Measurements from ENCODE around the gene FOXP1. TPM values are rescaled to one million over a fixed set of nuclear protein-coding genes. Genes with fewer than 3 reads are reported as not detected.

The FOXP1 gene
- total RNA-seq, 1 donor from 2014 or later = 71.3 TPM

DNA sequence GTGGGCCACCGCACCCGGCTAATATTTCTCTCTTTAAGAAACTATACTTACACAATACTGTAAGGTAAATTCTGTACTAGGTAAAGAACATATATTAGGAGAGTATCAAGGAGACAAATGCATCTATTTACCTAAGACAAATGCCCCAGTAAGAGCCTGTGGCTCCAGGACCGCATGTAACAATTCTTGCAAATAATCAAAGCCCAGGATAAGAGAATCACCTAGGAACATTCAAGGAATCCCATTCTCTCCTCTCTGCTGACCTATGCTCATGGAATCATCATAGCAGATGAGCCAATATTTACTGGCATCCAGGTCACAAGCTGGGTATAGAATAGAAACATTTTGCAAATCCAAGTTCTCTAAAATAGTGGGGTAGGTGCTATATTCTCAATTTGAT is 347.7 kb downstream of the FOXP1 start:
- TF ChIP-seq, protein P1, sequence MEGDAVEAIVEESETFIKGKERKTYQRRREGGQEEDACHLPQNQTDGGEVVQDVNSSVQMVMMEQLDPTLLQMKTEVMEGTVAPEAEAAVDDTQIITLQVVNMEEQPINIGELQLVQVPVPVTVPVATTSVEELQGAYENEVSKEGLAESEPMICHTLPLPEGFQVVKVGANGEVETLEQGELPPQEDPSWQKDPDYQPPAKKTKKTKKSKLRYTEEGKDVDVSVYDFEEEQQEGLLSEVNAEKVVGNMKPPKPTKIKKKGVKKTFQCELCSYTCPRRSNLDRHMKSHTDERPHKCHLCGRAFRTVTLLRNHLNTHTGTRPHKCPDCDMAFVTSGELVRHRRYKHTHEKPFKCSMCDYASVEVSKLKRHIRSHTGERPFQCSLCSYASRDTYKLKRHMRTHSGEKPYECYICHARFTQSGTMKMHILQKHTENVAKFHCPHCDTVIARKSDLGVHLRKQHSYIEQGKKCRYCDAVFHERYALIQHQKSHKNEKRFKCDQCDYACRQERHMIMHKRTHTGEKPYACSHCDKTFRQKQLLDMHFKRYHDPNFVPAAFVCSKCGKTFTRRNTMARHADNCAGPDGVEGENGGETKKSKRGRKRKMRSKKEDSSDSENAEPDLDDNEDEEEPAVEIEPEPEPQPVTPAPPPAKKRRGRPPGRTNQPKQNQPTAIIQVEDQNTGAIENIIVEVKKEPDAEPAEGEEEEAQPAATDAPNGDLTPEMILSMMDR (IDR thresholded peaks at IDR 0.05; ENCODE audit: unreplicated experiment) = no peak
- Mint-ChIP-seq H3K27ac (ENCODE audit: unreplicated experiment) (no peak overlapping the region), H3K4me3 (ENCODE audit: unreplicated experiment) (no peak overlapping the region), H3K4me1 (ENCODE audit: unreplicated experiment) (peaks cover 25% of the 10 kb centered on the region), H3K9me3 (ENCODE audit: unreplicated experiment) (no peaks in the 10 kb centered on the region), H3K36me3 (ENCODE audit: low read depth, unreplicated experiment) (no peaks in the 10 kb centered on the region), H3K27me3 (ENCODE audit: unreplicated experiment) (no peaks in the 10 kb centered on the region)
- DNase-seq (ENCODE audit: low spot score) = no peak

- Mint-ChIP-seq H3K27me3 (ENCODE audit: unreplicated experiment) (no peaks in the 10 kb centered on the region), H3K4me1 (ENCODE audit: unreplicated experiment) (peaks cover 15% of the 10 kb centered on the region), H3K9me3 (ENCODE audit: unreplicated experiment) (no peaks in the 10 kb centered on the region), H3K4me3 (ENCODE audit: unreplicated experiment) (no peak overlapping the region), H3K27ac (ENCODE audit: unreplicated experiment) (no peak overlapping the region), H3K36me3 (ENCODE audit: low read depth, unreplicated experiment) (no peaks in the 10 kb centered on the region)
- DNase-seq (ENCODE audit: low spot score) = no peak
- TF ChIP-seq, protein P1 (IDR thresholded peaks at IDR 0.05; ENCODE audit: unreplicated experiment) = no peak
Measured at GRCh38 chr3:71232895-71233294, 350.6 kb downstream of the FOXP1 start.

GRCh38 chr3:71232175-71232679 is 351.3 kb downstream of the FOXP1 start:
- Mint-ChIP-seq H3K4me1 (ENCODE audit: unreplicated experiment) (peaks cover 13% of the 10 kb centered on the region), H3K27me3 (ENCODE audit: unreplicated experiment) (no peaks in the 10 kb centered on the region), H3K36me3 (ENCODE audit: low read depth, unreplicated experiment) (no peaks in the 10 kb centered on the region), H3K9me3 (ENCODE audit: unreplicated experiment) (no peaks in the 10 kb centered on the region), H3K4me3 (ENCODE audit: unreplicated experiment) (no peak overlapping the region), H3K27ac (ENCODE audit: unreplicated experiment) (no peak overlapping the region)
- TF ChIP-seq, protein P1 (IDR thresholded peaks at IDR 0.05; ENCODE audit: unreplicated experiment) = no peak
- DNase-seq (ENCODE audit: low spot score) = no peak

DNA sequence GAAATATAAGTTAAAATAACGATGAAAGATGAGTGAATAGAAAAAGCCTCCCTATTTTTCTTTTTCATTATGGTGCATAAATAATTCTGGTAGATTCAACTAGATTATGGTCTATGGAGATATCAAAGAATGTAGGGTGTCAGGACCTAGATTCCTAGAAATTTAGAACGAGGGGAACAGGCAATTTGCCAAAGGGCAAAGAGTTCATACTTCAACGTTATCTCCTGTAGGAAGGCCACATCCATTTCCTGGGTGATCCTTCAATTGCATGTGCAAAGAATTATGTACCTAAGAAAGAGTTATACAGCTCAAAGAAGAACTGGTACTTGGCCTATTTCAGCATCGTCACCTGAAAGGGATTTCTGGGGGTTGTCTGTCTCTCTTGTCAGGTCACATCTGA is 351.8 kb downstream of the FOXP1 start:
- H3K27me3 Mint-ChIP-seq (ENCODE audit: unreplicated experiment) = no peaks in the 10 kb centered on the region
- peaks cover 15% of the 10 kb centered on the region for H3K4me1 Mint-ChIP-seq (ENCODE audit: unreplicated experiment)
- TF ChIP-seq, protein P1 (IDR thresholded peaks at IDR 0.05; ENCODE audit: unreplicated experiment) = no peak
- no peak overlapping the region for H3K27ac Mint-ChIP-seq (ENCODE audit: unreplicated experiment)
- H3K9me3 Mint-ChIP-seq (ENCODE audit: unreplicated experiment) = no peaks in the 10 kb centered on the region
- H3K4me3 Mint-ChIP-seq (ENCODE audit: unreplicated experiment) = no peak overlapping the region
- DNase-seq (ENCODE audit: low spot score) = no peak
- H3K36me3 Mint-ChIP-seq (ENCODE audit: low read depth, unreplicated experiment) = no peaks in the 10 kb centered on the region

GRCh38 chr3:71229905-71230657 is 353.4 kb downstream of the FOXP1 start:
- TF ChIP-seq, protein P1 (IDR thresholded peaks at IDR 0.05; ENCODE audit: unreplicated experiment) = no peak
- Mint-ChIP-seq H3K4me1 (ENCODE audit: unreplicated experiment) (peaks cover 7% of the 10 kb centered on the region), H3K27me3 (ENCODE audit: unreplicated experiment) (no peaks in the 10 kb centered on the region), H3K36me3 (ENCODE audit: low read depth, unreplicated experiment) (no peaks in the 10 kb centered on the region), H3K9me3 (ENCODE audit: unreplicated experiment) (no peaks in the 10 kb centered on the region), H3K4me3 (ENCODE audit: unreplicated experiment) (no peak overlapping the region), H3K27ac (ENCODE audit: unreplicated experiment) (no peak overlapping the region)
- DNase-seq (ENCODE audit: low spot score) = no peak
